Measurements from ENCODE around the gene CLCN6.

CLCN6 gene

GRCh38 chr1:11806307-11806936 is 431 bp downstream of the CLCN6 start:
- CTCF ChIA-PET, result interaction anchor here (0.6 to 0.7 kb wide), 3 partner anchors 22 to 423 kb away, joined by 3 to 5 read pairs (median 4); no protein-coding TSS in a partner anchor
- 0 out of 2 replicates have a peak overlapping the region, but pooled peaks have one; percentile 5 for H3K27ac ChIP-seq (ENCODE audit: extremely low read depth, low read depth, low read length)
- H3K4me1 ChIP-seq (ENCODE audit: control insufficient read depth, insufficient read depth, low read length), result peaks cover 4% of the 10 kb centered on the region
- H3K36me3 ChIP-seq (ENCODE audit: control insufficient read depth in 2 of 2, insufficient read depth in 1 of 2, low read length in 2 of 2), result peaks cover 4 to 56% of the 10 kb centered on the region in 2 experiments
- H3K4me3 ChIP-seq (ENCODE audit: low read depth, low read length), result peak overlapping the region; percentile 97
- H3K9me3 ChIP-seq (ENCODE audit: control insufficient read depth, insufficient read depth, low read depth, low read length), result no peaks in the 10 kb centered on the region
- POLR2A ChIA-PET, result interaction anchor here (0.6 to 1.6 kb wide), 11 partner anchors 8 to 142 kb away, joined by 3 to 8 read pairs (median 4); no protein-coding TSS in a partner anchor
- no peak for TF ChIP-seq ZNF830 (tag by site-specific recombination; IDR thresholded peaks at IDR 0.05; ENCODE audit: low read depth)
- peak; percentile 48; the same call in 1 of the 2 replicates for TF ChIP-seq YY1 (tag by site-specific recombination; IDR thresholded peaks at IDR 0.05)
- no peak for TF ChIP-seq HOXD13 (CRISPR knock-in tag; IDR thresholded peaks at IDR 0.05; ENCODE audit: borderline replicate concordance)
- TF ChIP-seq ZNF623 (tag by site-specific recombination; IDR thresholded peaks at IDR 0.05), result no peak
- TF ChIP-seq PRDM10 (tag by site-specific recombination; IDR thresholded peaks at IDR 0.05), result peak; percentile 52
- no peak for TF ChIP-seq ZNF211 (tag by site-specific recombination; IDR thresholded peaks at IDR 0.05; ENCODE audit: low read depth)
- TF ChIP-seq KLF16 (tag by site-specific recombination; IDR thresholded peaks at IDR 0.05), result no peak
- TF ChIP-seq ZBTB48 (tag by site-specific recombination; IDR thresholded peaks at IDR 0.05), result peak; percentile 84
- TF ChIP-seq ZSCAN16 (tag by site-specific recombination; IDR thresholded peaks at IDR 0.05), result no peak
- TF ChIP-seq ZNF513 (tag by site-specific recombination; IDR thresholded peaks at IDR 0.05), result no peak
- no peak for TF ChIP-seq ZNF518A (tag by site-specific recombination; conservative IDR thresholded peaks at IDR 0.05; ENCODE audit: low read depth)
- peak; percentile 85; the same call in 1 of the 2 replicates for TF ChIP-seq KLF7 (tag by site-specific recombination; IDR thresholded peaks at IDR 0.05; ENCODE audit: borderline replicate concordance)
- no peak for TF ChIP-seq ZNF175 (tag by site-specific recombination; IDR thresholded peaks at IDR 0.05)
- peak; percentile 79 for TF ChIP-seq SP3 (tag by site-specific recombination; IDR thresholded peaks at IDR 0.05)
- TF ChIP-seq SCRT2 (tag by site-specific recombination; IDR thresholded peaks at IDR 0.05), result 0 out of 2 replicates have a peak, but pooled peaks have one; percentile 41
- TF ChIP-seq ZNF280D (tag by site-specific recombination; IDR thresholded peaks at IDR 0.05), result no peak
- TF ChIP-seq HIC1 (tag by site-specific recombination; IDR thresholded peaks at IDR 0.05), result peak; percentile 60; the same call in 1 of the 2 replicates
- TF ChIP-seq ZNF843 (tag by site-specific recombination; IDR thresholded peaks at IDR 0.05), result no peak
- TF ChIP-seq ZNF2 (tag by site-specific recombination; IDR thresholded peaks at IDR 0.05), result no peak
- 0 out of 2 replicates have a peak, but pooled peaks have one; percentile 5 for TF ChIP-seq KLF9 (tag by site-specific recombination; IDR thresholded peaks at IDR 0.05; ENCODE audit: low read depth)
- no peak for TF ChIP-seq ZNF560 (tag by site-specific recombination; IDR thresholded peaks at IDR 0.05; ENCODE audit: borderline replicate concordance)

All from HEK293 (cell line).